ENCODE results near the gene ADGRG6.

DNA sequence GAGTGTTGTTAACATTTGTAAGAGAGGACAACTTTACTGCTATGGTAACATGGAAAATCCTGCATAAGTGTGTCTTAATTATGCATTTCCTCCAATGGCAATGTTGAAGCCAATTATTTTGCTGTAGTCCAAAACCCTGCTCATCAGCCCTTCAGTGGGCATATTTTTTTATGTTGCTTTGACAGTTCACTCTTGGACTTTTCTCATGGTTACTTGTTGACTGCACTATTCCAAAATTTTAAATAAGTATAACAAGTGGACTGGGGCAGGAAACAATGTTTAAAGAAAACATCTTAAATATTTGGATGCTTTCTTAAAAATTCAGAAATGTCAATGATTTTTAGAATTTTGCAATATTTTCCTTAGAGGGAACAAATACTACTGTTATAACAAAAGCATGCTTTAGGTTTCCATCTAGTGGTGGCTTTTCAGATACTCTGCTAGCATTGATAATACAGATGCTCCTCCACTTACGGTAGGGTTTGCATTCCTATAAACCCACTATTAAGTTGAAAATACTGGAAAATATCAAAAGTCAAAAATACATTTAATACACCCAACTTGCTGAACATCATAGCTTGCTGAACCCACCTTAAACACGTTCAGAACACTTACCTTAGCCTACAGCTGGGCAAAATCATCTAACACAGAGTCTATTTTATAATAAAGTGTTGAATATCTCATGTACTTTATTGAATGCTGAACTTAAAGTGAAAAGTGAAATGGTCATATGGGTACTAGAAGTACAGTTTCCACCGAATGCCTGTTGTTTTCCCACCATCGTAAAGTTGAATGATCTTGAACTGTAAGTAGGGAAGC lies 86.4 kb downstream of the ADGRG6 start:
- TF ChIP-seq, protein P1, sequence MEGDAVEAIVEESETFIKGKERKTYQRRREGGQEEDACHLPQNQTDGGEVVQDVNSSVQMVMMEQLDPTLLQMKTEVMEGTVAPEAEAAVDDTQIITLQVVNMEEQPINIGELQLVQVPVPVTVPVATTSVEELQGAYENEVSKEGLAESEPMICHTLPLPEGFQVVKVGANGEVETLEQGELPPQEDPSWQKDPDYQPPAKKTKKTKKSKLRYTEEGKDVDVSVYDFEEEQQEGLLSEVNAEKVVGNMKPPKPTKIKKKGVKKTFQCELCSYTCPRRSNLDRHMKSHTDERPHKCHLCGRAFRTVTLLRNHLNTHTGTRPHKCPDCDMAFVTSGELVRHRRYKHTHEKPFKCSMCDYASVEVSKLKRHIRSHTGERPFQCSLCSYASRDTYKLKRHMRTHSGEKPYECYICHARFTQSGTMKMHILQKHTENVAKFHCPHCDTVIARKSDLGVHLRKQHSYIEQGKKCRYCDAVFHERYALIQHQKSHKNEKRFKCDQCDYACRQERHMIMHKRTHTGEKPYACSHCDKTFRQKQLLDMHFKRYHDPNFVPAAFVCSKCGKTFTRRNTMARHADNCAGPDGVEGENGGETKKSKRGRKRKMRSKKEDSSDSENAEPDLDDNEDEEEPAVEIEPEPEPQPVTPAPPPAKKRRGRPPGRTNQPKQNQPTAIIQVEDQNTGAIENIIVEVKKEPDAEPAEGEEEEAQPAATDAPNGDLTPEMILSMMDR (conservative IDR thresholded peaks at IDR 0.05 in 1 of 2, IDR thresholded peaks at IDR 0.05 in 1 of 2; ENCODE audit: low read depth in 1 of 2, low read length in 2 of 2) = peak; percentile 42 to 76
- no peak for TF ChIP-seq EZH2 (IDR thresholded peaks at IDR 0.05; ENCODE audit: low read length, missing control alignments)
